Measurements from ENCODE around the gene MRM2.

Gene MRM2

GRCh38 chr7:2228921-2229320 lies 13.1 kb downstream of the MRM2 start:
- DNase-seq (ENCODE audit: low read depth) = no peak
- no peak for TF ChIP-seq CTCF (IDR thresholded peaks at IDR 0.05; ENCODE audit: low read depth, low read length, missing control alignments)
- H3K4me3 ChIP-seq (ENCODE audit: low read depth, low read length) = no peak overlapping the region

- no peak for TF ChIP-seq CTCF (IDR thresholded peaks at IDR 0.05; ENCODE audit: low read depth, low read length, missing control alignments)
- H3K4me3 ChIP-seq (ENCODE audit: low read depth, low read length) = no peak overlapping the region
- DNase-seq (ENCODE audit: low read depth) = no peak
Measured at GRCh38 chr7:2227699-2228098, 14.3 kb downstream of the MRM2 start.

- no peak for DNase-seq (ENCODE audit: low read depth)
- H3K4me3 ChIP-seq (ENCODE audit: low read depth, low read length) = no peak overlapping the region
- TF ChIP-seq CTCF (IDR thresholded peaks at IDR 0.05; ENCODE audit: low read depth, low read length, missing control alignments) = no peak
Measured at GRCh38 chr7:2225830-2226229, 16.2 kb downstream of the MRM2 start.

GRCh38 chr7:2225336-2225735 lies 16.7 kb downstream of the MRM2 start:
- no peak for TF ChIP-seq CTCF (IDR thresholded peaks at IDR 0.05; ENCODE audit: low read depth, low read length, missing control alignments)
- no peak for DNase-seq (ENCODE audit: low read depth)
- no peak overlapping the region for H3K4me3 ChIP-seq (ENCODE audit: low read depth, low read length)

GRCh38 chr7:2224934-2225333 lies 17.1 kb downstream of the MRM2 start:
- no peak for TF ChIP-seq CTCF (IDR thresholded peaks at IDR 0.05; ENCODE audit: low read depth, low read length, missing control alignments)
- H3K4me3 ChIP-seq (ENCODE audit: low read depth, low read length) = no peak overlapping the region
- no peak for DNase-seq (ENCODE audit: low read depth)

- H3K4me3 ChIP-seq (ENCODE audit: low read depth, low read length) = no peak overlapping the region
- TF ChIP-seq CTCF (IDR thresholded peaks at IDR 0.05; ENCODE audit: low read depth, low read length, missing control alignments) = no peak
- no peak for DNase-seq (ENCODE audit: low read depth)
Measured at GRCh38 chr7:2224491-2224928, 17.5 kb downstream of the MRM2 start.

GRCh38 chr7:2223321-2223720 lies 18.7 kb downstream of the MRM2 start:
- no peak for DNase-seq (ENCODE audit: low read depth)
- no peak for TF ChIP-seq CTCF (IDR thresholded peaks at IDR 0.05; ENCODE audit: low read depth, low read length, missing control alignments)
- H3K4me3 ChIP-seq (ENCODE audit: low read depth, low read length) = no peak overlapping the region

All from GM12864 (cell line).